PC-3 (cell line): Measurements from ENCODE around the gene FAAH2.

Experiments used
- EZH2 ChIP-seq: fragments of 300-600 bp; sonication (generic); IDR thresholded peaks from one replicate; pipeline ENCODE4 v1.6.1; 2017; ENCODE audit warnings: antibody characterized with exemption, mild to moderate bottlenecking, low read length; ENCODE audit not compliant: unreplicated experiment
- TF ChIP-seq, protein P1 (sequence below): fragments of 300-600 bp; sonication (generic); conservative IDR thresholded peaks from 2 replicates; pipeline ENCODE4 v1.5.1; 2017; ENCODE audit warnings: antibody characterized with exemption, low read depth, mild to moderate bottlenecking, low read length

- TF ChIP-seq, protein P1, sequence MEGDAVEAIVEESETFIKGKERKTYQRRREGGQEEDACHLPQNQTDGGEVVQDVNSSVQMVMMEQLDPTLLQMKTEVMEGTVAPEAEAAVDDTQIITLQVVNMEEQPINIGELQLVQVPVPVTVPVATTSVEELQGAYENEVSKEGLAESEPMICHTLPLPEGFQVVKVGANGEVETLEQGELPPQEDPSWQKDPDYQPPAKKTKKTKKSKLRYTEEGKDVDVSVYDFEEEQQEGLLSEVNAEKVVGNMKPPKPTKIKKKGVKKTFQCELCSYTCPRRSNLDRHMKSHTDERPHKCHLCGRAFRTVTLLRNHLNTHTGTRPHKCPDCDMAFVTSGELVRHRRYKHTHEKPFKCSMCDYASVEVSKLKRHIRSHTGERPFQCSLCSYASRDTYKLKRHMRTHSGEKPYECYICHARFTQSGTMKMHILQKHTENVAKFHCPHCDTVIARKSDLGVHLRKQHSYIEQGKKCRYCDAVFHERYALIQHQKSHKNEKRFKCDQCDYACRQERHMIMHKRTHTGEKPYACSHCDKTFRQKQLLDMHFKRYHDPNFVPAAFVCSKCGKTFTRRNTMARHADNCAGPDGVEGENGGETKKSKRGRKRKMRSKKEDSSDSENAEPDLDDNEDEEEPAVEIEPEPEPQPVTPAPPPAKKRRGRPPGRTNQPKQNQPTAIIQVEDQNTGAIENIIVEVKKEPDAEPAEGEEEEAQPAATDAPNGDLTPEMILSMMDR: no peak
- no peak for TF ChIP-seq EZH2
These were observed 233.1 kb downstream of the FAAH2 start for GRCh38 chrX:57519578-57520118.
